GM12878 (cell line): Measurements from ENCODE around the gene CUEDC1. TPM values are rescaled to one million over a fixed set of nuclear protein-coding genes. Genes with fewer than 3 reads are reported as not detected.
A peak's percentile ranks its signal among the peaks of the same experiment; 100 is the strongest.

Experiments
- CHD1 ChIP-seq: IDR thresholded peaks from 2 replicates; pipeline ENCODE4 v1.6.1; 2012; ENCODE audit warnings: low read depth, low read length, improper control_type of control experiment
- CREB1 ChIP-seq: IDR thresholded peaks from 2 replicates; pipeline ENCODE4 v1.6.1; 2012; ENCODE audit warnings: low read depth, mild to moderate bottlenecking, inconsistent platforms
- E2F4 ChIP-seq: IDR thresholded peaks from 2 replicates; pipeline ENCODE4 v1.6.1; 2012; ENCODE audit warnings: low read depth, low read length, improper control_type of control experiment
- IKZF1 ChIP-seq: fragments of 450-650 bp; conservative IDR thresholded peaks from 2 replicates; pipeline ENCODE4 v1.6.1; 2017; ENCODE audit warnings: antibody characterized with exemption, mild to moderate bottlenecking
- IRF3 ChIP-seq: fragments of 450-650 bp; IDR thresholded peaks from 2 replicates; pipeline ENCODE4 v1.6.1; 2014; ENCODE audit warnings: mild to moderate bottlenecking
- KLF5 ChIP-seq: fragments of 450-650 bp; IDR thresholded peaks from 2 replicates; pipeline ENCODE4 v1.6.1; 2014; ENCODE audit warnings: mild to moderate bottlenecking; ENCODE audit not compliant: partially characterized antibody
- LARP7 ChIP-seq: fragments of 450-650 bp; IDR thresholded peaks from 2 replicates; pipeline ENCODE4 v1.6.1; 2017; ENCODE audit warnings: mild to moderate bottlenecking
- NFIC ChIP-seq: IDR thresholded peaks from 2 replicates; pipeline ENCODE4 v1.6.1; 2012; ENCODE audit warnings: low read depth, mild to moderate bottlenecking, inconsistent platforms, low read length, moderate library complexity
- PAX5 ChIP-seq: IDR thresholded peaks from 2 replicates; pipeline ENCODE4 v1.6.1; 2011; ENCODE audit warnings: low read depth, low read length, borderline replicate concordance
- PBX3 ChIP-seq: IDR thresholded peaks from 2 replicates; pipeline ENCODE4 v1.6.1; 2011; ENCODE audit warnings: mild to moderate bottlenecking, low read depth, low read length, moderate library complexity; ENCODE audit not compliant: insufficient replicate concordance
- PKNOX1 ChIP-seq: fragments of 450-650 bp; IDR thresholded peaks from 2 replicates; pipeline ENCODE4 v1.6.1; 2016; ENCODE audit warnings: mild to moderate bottlenecking
- POU2F2 ChIP-seq: IDR thresholded peaks from 3 replicates; pipeline ENCODE4 v1.6.1; 2011; ENCODE audit warnings: low read depth, mild to moderate bottlenecking, low read length, borderline replicate concordance
- RAD51 ChIP-seq: fragments of 450-650 bp; IDR thresholded peaks from 2 replicates; pipeline ENCODE4 v1.6.1; 2016; ENCODE audit warnings: moderate library complexity, mild to moderate bottlenecking, inconsistent platforms
- RB1 ChIP-seq: fragments of 450-650 bp; formaldehyde crosslinking; IDR thresholded peaks from 2 replicates; pipeline ENCODE4 v1.6.1; 2017; ENCODE audit warnings: mild to moderate bottlenecking, borderline replicate concordance
- RBBP5 ChIP-seq: fragments of 200-600 bp; sonication (generic); conservative IDR thresholded peaks from 2 replicates; pipeline ENCODE4 v1.6.1; 2016
- SKIL ChIP-seq: fragments of 450-650 bp; IDR thresholded peaks from 2 replicates; pipeline ENCODE4 v1.6.1; 2017; ENCODE audit warnings: mild to moderate bottlenecking, low read depth, inconsistent platforms; ENCODE audit not compliant: poor library complexity, severe bottlenecking
- SMAD5 ChIP-seq: IDR thresholded peaks from 2 replicates; pipeline ENCODE4 v1.6.1; 2016; ENCODE audit warnings: antibody characterized with exemption, low read depth
- SMARCA5 ChIP-seq: fragments of 450-650 bp; IDR thresholded peaks from 2 replicates; pipeline ENCODE4 v1.6.1; 2017; ENCODE audit warnings: mild to moderate bottlenecking
- SP1 ChIP-seq: IDR thresholded peaks from one replicate; pipeline ENCODE4 v1.6.1; 2011; ENCODE audit warnings: low read depth, low read length
- SREBF1 ChIP-seq: IDR thresholded peaks from 2 replicates; pipeline ENCODE4 v1.6.1; 2012; ENCODE audit warnings: mild to moderate bottlenecking, low read length
- STAT3 ChIP-seq: IDR thresholded peaks from 2 replicates; pipeline ENCODE4 v1.6.1; 2011; ENCODE audit warnings: low read depth, low read length, improper control_type of control experiment
- USF1 ChIP-seq: IDR thresholded peaks from 2 replicates; pipeline ENCODE4 v1.6.1; 2011; ENCODE audit warnings: borderline replicate concordance, low read depth, mild to moderate bottlenecking, moderate library complexity, mixed read lengths, low read length; ENCODE audit not compliant: insufficient read depth; ENCODE audit errors: extremely low read length
- ZBED1 ChIP-seq: IDR thresholded peaks from 2 replicates; pipeline ENCODE4 v1.6.1; 2016; ENCODE audit warnings: borderline replicate concordance
- ZBTB33 ChIP-seq: fragments of 450-650 bp; IDR thresholded peaks from 2 replicates; pipeline ENCODE4 v1.6.1; 2017; ENCODE audit warnings: mild to moderate bottlenecking
- polyA plus RNA-seq, 11 experiments: library from polyadenylated mRNA; depleted of rRNA in 4 of 11; unstranded in 6 of 11; stranded (reverse) in 5 of 11; fragments of >200 nt; fragmentation: Nextera tagmentation in 4 of 11; fragmentation: Illumina TruSeq in 1 of 11; extraction: Ambion mirVana in 4 of 11; extraction: Trizol in 1 of 11; gene quantifications; 1 replicate in 1 of 11; 2 replicates in 10 of 11; pipeline versions ENCODE4 v1.2.1 to v1.2.3, GENCODE V29; 2011 to 2016; ENCODE audit warnings: inconsistent platforms in 2 of 11, missing spikeins in 2 of 11, low read depth in 1 of 11
- total RNA-seq, 4 experiments: library from RNA; depleted of rRNA in 3 of 4; stranded (reverse); fragments of >200 nt in 3 of 4; fragmentation: Illumina TruSeq in 1 of 4; extraction: Trizol in 1 of 4; gene quantifications; 2 replicates each; pipeline versions ENCODE4 v1.2.1 to v1.2.3, GENCODE V29; 2013 to 2021

CUEDC1 gene
- total and polyA plus RNA-seq, 10 of the 15 experiments (the other 5 are each of a cell fraction or from before 2014, with no cell fraction given): 0.24 to 7.4 (median 1.8) TPM

- TF ChIP-seq ZBED1 (no peak), RBBP5 (no peak), SP1 (no peak), POU2F2 (no peak), CREB1 (no peak), RAD51 (peak; percentile 57), IRF3 (no peak), NFIC (no peak), USF1 (peak; percentile 46), E2F4 (no peak), CHD1 (no peak), LARP7 (no peak), SREBF1 (no peak), PBX3 (peak; percentile 11), IKZF1 (no peak), SMAD5 (no peak), STAT3 (no peak), PAX5 (no peak), ZBTB33 (no peak), SKIL (no peak), KLF5 (no peak), PKNOX1 (peak; percentile 84), RB1 (no peak), SMARCA5 (no peak)
These were observed 15.0 kb downstream of the CUEDC1 start (continued) for GRCh38 chr17:57940231-57940630.
